ENCODE data around the gene AGBL5.
"Not testable (repeated sequence)": the region's sequence is repeated elsewhere in the genome, so short reads cannot be mapped to it uniquely, and the experiment has no call there.

The AGBL5 gene

DNA sequence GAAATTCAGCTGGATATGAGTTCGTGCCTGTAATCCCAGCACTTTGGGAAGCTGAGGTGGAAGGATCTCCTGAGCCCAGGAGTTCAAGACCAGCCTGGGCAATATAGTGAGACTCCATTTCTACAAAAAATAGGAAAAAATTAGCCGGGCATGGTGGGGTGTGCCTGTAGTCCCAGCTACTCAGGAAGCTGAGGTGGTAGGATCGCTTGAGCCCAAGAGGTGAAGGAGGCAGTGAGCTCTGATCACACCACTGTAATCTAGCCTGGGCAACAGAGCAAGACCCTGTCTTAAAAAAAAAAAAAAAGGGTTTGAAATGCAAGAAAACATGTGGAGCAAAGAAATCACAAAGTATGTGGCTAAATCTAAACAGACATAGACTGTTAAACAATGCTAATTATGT is 57.6 kb downstream of the AGBL5 start:
- Histone ChIP-seq H3K36me3 (no peaks in the 10 kb centered on the region), H4K20me1 (no peaks in the 10 kb centered on the region), H3K9ac (no peak overlapping the region), H3K9me3 (no peaks in the 10 kb centered on the region), H3K27ac (no peak overlapping the region), H3K4me1 (peaks cover 14% of the 10 kb centered on the region), H3K4me3 (no peak overlapping the region), H3K4me2 (no peak overlapping the region), H3K27me3 (no peaks in the 10 kb centered on the region)
- TF ChIP-seq Cebpa-rat (IDR thresholded peaks at IDR 0.05): no peak

DNA sequence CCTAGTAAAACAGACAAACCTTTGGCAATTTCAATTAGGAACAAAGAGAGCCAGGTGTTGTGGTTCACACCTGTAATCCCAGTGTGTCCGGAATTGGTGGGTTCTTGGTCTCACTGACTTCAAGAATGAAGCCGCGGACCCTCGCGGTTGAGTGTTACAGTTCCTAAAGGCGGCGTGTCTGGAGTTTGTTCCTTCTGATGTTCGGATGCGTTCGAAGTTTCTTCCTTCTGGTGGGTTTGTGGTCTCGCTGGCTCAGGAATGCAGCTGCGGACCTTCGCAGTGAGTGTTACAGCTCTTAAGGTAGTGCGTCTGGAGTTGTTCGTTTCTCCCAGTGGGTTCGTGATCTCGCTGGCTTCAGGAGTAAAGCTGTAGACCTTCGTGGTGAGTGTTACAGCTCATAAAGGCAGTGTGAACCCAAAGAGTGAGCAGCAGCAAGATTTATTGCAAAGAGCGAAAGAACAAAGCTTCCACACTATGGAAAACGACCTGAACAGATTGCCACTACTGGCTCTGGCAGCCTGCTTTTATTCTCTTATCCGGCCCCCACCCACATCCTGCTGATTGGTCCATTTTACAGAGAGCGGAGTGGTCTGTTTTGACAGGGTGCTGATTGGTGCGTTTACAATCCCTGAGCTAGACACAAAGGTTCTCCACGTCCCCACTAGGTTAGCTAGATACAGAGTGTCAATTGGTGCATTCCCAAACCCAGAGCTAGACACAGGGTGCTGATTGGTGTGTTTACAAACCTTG is 59.3 kb downstream of the AGBL5 start:
- not testable (repeated sequence) for H3K4me2 ChIP-seq, H3K36me3 ChIP-seq, H3K4me3 ChIP-seq, H3K4me1 ChIP-seq, H4K20me1 ChIP-seq, H3K9ac ChIP-seq, H3K27me3 ChIP-seq, H3K9me3 ChIP-seq, H3K27ac ChIP-seq

DNA sequence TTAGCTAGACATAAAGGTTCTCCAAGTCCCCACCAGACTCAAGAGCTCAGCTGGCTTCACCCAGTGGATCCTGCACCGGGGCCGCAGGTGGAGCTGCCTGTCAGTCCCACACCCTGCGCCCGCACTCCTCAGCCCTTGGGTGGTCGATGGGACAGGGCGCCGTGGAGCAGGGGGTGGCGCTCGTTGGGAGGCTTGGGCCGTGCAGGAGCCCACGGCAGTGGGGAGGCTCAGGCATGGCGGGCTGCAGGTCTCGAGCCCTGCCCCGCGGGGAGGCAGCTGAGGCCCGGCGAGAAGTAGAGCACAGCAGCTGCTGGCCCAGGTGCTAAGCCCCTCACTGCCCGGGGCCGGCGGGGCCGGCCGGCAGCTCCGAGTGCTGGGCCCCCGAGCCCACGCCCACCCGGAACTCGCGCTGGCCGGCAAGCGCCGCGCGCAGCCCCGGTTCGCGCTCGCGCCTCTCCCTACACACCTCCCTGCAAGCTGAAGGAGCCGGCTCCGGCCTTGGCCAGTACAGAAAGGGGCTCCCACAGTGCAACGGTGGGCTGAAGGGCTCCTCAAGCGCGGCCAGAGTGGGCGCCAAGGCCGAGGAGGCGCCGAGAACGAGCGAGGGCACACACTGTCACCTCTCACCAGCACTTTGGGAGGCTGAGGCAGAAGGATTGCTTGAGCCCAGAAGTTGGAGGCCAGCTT is 60.1 kb downstream of the AGBL5 start:
- not testable (repeated sequence) for H3K36me3 ChIP-seq, H3K4me3 ChIP-seq, H4K20me1 ChIP-seq, H3K9me3 ChIP-seq, H3K4me1 ChIP-seq, H3K4me2 ChIP-seq, H3K27ac ChIP-seq, H3K27me3 ChIP-seq, H3K9ac ChIP-seq

DNA sequence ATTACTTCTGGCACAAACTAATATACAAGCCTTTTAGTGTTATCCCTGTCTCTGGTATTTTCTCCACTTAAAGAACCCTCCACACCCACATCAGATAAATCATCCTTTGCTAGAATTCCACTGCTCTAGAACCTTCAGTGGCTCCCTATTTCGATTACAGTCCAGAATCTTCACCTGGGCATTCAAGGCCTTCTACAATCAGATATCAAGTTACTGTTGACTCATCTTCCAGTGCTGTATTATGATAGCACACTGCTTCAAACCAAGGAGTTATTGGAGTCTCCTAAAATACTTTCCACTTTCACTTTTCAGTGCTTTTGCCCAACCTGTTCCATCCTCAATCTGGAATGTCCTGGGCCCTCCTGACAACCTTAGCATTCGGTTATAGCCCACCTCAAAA is 64.1 kb downstream of the AGBL5 start:
- no peaks in the 10 kb centered on the region for H3K36me3 ChIP-seq
- H3K4me2 ChIP-seq: no peak overlapping the region
- no peak overlapping the region for H3K27ac ChIP-seq
- H3K9ac ChIP-seq: no peak overlapping the region
- 0 out of 2 replicates have a peak, but pooled peaks cover 12% of the 10 kb centered on the region for H3K4me1 ChIP-seq
- no peaks in the 10 kb centered on the region for H4K20me1 ChIP-seq
- no peak overlapping the region for H3K4me3 ChIP-seq
- peaks cover 37% of the 10 kb centered on the region for H3K27me3 ChIP-seq
- H3K9me3 ChIP-seq: no peaks in the 10 kb centered on the region
- no peak for TF ChIP-seq Cebpa-rat (IDR thresholded peaks at IDR 0.05)

DNA sequence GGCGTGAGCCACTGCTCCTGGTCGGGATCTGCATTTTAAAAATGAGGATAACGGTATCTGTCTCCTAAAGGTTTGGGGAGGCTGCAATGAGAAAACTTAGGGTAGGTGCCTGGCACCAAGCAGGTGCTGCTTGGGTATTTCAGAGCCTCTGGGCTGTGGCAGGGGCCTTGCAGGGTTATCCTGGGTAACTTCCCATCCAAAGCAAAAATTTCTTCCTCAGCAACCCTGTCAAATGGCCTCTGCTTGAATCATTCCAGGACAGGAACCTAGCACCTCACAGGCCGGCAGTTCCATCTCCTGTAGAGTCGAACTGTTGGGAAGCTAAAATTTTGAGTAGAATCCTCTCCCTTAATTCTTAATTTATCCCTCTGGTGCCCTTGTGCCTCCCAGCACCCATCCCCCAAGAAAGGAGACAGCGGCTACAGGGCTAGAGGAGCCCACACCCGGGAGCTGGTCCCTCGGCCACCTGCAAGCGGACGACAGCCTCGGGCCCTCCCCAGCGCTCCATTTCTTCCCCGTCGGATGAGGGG is 66.6 kb downstream of the AGBL5 start:
- H3K9ac ChIP-seq: no peak overlapping the region
- H3K4me1 ChIP-seq: 0 out of 2 replicates have a peak, but pooled peaks cover 12% of the 10 kb centered on the region
- H3K4me2 ChIP-seq: peak overlapping the region; percentile 85
- TF ChIP-seq Cebpa-rat (IDR thresholded peaks at IDR 0.05): no peak
- H4K20me1 ChIP-seq: no peaks in the 10 kb centered on the region
- H3K27me3 ChIP-seq: peaks cover 62% of the 10 kb centered on the region
- H3K4me3 ChIP-seq: peak overlapping the region; percentile 68
- no peak overlapping the region for H3K27ac ChIP-seq
- H3K9me3 ChIP-seq: no peaks in the 10 kb centered on the region
- H3K36me3 ChIP-seq: no peaks in the 10 kb centered on the region

DNA sequence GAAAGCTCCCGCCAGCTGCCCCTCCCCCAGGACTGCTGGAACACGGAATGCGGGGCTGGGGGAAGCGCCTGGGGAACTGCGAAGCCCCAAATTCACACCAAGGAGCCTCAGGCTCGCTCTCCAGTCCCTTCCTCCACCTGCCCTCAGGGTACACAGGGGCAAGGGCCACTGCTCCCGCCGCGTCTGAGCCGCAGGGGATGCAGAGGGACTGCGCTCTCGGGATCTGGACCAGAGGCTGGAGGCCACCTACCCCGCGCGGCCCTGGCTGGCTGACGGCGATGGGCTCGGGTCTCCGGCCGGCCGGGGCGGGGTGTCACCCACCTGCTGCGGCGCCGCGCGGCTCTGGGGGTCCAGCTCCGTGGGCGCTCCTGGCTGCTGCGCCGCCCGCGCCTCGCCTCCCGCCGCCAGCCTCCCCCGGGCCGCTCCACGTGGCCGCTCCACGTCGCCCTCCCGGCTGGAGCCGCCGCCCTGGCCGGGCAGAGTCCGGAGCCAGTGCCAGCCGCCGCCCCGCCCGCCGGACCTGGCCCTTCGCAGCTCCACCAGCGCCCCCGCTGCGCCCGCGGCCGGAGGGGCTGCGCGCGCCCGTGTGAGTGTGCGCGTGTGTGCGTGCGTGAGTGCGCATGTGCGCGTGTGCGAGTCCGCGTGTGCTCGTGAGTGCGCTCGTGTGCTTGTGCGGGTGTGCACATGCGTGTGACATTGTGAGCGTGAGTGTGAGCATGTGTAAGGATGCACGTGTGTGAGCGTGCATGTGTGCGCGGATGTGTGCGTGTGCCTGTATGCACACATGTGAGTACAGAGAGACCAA is 67.3 kb downstream of the AGBL5 start, which contains the start of gene CGREF1:
TSS of gene CGREF1 (minus strand) at position 604 of the 805 bp plus-strand sequence. CDS start 14,762 bp downstream, outside the sequence.
- H4K20me1 ChIP-seq: no peaks in the 10 kb centered on the region
- no peaks in the 10 kb centered on the region for H3K36me3 ChIP-seq
- peak within 1 kb of the TSS; percentile 85 for H3K4me2 ChIP-seq
- no peaks in the 10 kb centered on the region for H3K9me3 ChIP-seq
- no peak for TF ChIP-seq Cebpa-rat (IDR thresholded peaks at IDR 0.05)
- peaks cover 69% of the 10 kb centered on the region for H3K27me3 ChIP-seq
- 0 out of 2 replicates have a peak, but pooled peaks cover 12% of the 10 kb centered on the region for H3K4me1 ChIP-seq
- peak within 1 kb of the TSS; percentile 68 for H3K4me3 ChIP-seq
- H3K9ac ChIP-seq: peak within 1 kb of the TSS; percentile 60
- 0 out of 2 replicates have a peak within 1 kb of the TSS, but pooled peaks have one; percentile 26 for H3K27ac ChIP-seq

DNA sequence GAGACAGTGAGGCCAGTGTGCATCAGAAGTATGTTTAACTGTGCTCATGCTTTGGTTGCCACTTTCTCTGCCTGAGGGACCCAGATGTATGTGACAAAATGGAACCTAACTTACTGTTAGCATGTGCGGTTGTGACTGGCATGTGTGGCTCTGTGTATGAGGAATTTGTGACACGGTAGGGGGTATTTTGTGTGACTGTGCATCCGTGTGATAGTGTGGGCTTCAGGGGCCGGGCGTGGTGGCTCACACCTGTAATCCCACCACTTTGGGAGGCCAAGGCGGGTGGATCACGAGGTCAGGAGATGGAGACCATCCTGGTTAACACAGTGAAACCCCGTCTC is 67.8 kb downstream of the AGBL5 start:
- not testable (repeated sequence) for H3K36me3 ChIP-seq, H3K27ac ChIP-seq, H3K9me3 ChIP-seq, H3K9ac ChIP-seq, H4K20me1 ChIP-seq
- Histone ChIP-seq H3K4me3 (peak overlapping the region; percentile 68), H3K4me1 (0 out of 2 replicates have a peak, but pooled peaks cover 12% of the 10 kb centered on the region), H3K4me2 (peak overlapping the region; percentile 85), H3K27me3 (peaks cover 75% of the 10 kb centered on the region)
